ENCODE measurements around the gene PI4KA. TPM values are rescaled to one million over a fixed set of nuclear protein-coding genes. Genes with fewer than 3 reads are reported as not detected.
"Not testable (repeated sequence)": the region's sequence is repeated elsewhere in the genome, so short reads cannot be mapped to it uniquely, and the experiment has no call there.

The PI4KA gene
- polyA plus RNA-seq, 3 donors = 56.5 to 58.7 (median 57.4) TPM

DNA sequence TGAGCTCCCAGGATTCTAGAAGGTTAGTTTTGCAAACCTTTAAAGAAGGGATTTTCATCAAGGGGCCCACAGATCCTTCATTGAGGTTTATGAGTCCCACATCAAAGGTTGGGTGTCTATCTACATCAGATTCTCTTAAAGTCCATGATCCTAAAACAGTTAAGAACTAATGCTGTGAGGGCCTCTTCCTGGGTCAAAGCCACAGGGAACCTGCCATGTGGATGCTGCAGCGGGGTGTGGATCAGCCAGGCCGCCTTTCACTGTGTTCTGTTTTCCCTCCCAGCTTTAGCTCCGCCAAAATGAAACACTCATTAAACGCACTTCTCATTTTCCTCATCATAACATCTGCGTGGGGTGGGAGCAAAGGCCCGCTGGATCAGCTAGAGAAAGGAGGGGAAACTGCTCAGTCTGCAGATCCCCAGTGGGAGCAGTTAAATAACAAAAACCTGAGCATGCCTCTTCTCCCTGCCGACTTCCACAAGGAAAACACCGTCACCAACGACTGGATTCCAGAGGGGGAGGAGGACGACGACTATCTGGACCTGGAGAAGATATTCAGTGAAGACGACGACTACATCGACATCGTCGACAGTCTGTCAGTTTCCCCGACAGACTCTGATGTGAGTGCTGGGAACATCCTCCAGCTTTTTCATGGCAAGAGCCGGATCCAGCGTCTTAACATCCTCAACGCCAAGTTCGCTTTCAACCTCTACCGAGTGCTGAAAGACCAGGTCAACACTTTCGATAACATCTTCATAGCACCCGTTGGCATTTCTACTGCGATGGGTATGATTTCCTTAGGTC is 79.4 kb downstream of the PI4KA start:
- DNase-seq (ENCODE audit: low read depth in 3 of 3, low spot score in 2 of 3) = no peak

DNA sequence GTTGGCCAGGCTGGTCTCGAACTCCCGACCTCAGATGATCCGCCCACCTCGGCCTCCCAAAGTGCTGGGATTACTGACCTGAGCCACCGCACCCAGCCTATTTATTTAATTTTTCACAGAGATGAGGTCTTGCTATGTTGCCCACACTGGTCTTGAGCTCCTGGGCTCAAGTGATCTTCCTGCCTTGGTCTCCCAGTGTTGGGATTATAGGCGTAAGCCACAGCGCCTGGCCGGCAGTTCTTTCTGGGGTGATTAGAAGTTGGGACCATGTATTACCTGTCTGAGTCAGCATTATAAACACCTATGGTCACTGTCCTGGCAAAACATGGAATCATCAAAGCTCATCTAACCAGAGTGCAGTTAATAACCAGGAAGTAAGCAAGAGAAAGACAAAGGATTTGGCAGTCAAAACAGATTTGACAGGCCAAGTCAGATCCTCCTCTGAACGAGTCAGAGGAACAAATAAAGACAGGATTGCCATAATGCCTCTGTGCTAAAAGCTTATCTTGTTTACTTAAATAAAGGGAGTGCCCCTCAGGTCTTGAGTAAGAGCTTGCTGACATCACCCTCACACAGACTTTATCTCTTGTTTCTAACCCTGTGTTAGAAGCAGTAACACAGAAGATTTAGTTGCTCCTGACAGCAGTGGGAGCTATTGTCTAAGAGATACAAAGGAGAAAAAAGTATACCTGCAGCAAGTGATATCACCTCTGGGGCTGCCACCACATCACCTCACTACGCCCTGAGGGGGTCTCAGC is 81.0 kb downstream of the PI4KA start:
- DNase-seq (ENCODE audit: low read depth in 3 of 3, low spot score in 2 of 3) = no peak

DNA sequence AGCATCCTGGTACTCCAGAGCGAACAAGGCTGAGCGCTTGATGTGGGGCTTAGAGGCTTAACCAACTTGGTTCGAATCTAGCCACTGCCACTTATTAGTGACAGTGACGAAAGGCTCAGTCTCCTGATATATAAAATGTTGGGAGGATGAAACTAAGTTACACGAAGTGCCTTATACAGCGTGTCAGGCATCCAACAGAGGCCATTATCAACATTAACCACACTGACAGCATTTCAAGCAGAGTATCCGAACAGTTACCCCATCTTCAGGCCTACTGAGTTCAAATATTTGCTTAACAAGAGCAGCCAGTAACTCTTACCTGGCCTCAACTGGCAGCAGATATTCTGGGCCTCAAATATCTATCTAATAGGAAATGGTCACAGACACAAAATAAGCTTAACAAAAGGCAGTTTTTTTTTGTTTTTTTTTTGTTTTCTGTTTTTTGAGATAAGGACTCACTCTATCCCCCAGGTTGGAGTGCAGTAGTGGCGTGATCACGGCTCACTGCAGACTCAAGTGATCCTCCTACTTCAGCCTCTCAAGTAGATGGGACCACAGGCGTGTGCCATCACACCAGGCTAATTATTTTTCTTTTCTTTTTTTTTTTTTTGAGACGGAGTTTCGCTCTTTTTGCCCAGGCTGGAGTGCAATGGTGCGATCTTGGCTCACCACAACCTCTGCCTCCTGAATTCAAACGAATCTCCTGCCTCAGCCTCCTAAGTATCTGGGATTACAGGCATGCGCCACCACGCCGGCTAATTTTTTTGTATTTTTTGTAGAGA is 81.8 kb downstream of the PI4KA start:
- no peak for DNase-seq (ENCODE audit: low read depth in 3 of 3, low spot score in 2 of 3)

DNA sequence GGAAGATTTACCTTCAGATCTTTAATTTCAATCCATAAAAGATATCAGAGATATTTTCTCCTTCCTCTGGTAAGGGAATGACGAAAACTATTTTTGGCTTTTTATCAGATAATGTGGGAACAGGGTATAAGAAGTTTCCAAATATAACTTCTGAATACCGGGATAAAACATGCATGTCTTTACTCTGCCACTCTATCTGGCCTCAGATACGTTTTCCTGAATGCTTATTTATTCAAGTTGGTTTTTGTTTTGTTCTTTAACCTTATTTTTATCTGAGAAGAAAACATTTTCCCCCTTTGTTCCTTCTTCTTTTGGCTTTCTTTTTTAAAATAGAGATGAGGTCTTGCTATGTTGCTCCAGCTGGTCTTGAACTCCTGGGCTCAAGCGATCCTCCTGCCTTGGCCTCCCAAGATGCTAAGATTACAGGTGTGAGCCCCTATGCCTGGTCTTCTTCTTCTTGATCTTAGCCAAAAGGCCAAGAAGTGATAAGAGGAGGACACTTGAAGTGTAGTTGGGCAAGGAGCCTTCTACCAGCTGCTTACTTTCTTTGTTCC is 83.2 kb downstream of the PI4KA start:
- no peak for DNase-seq (ENCODE audit: low read depth in 3 of 3, low spot score in 2 of 3)

DNA sequence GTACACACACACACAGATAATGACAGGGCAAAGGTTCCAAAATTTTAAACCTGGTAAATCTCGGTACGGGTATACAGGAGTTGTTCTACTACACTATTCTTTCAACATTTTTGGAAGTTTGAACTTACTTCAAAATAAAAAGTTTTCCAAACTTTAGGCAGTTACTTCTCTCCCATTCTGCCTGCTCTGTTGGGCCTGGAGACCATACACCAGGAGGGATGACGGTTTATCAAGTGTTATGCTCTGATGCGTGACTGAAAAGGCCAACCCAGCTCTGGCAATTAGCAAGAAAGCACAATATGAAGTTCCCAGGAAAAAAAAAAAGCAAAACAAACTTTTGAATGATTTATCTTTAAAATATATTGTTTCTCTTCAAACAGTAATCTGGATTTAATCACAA is 83.7 kb downstream of the PI4KA start:
- no peak for DNase-seq (ENCODE audit: low read depth in 3 of 3, low spot score in 2 of 3)

GRCh38 chr22:20773793-20774212 is 84.8 kb downstream of the PI4KA start, which contains the start of gene SERPIND1:
Gene SERPIND1 (plus strand): TSS chr22:20774113. CDS start chr22:20779313, 5,200 bp downstream.
- DNase-seq (ENCODE audit: low read depth in 3 of 3, low spot score in 2 of 3) = no peak

DNA sequence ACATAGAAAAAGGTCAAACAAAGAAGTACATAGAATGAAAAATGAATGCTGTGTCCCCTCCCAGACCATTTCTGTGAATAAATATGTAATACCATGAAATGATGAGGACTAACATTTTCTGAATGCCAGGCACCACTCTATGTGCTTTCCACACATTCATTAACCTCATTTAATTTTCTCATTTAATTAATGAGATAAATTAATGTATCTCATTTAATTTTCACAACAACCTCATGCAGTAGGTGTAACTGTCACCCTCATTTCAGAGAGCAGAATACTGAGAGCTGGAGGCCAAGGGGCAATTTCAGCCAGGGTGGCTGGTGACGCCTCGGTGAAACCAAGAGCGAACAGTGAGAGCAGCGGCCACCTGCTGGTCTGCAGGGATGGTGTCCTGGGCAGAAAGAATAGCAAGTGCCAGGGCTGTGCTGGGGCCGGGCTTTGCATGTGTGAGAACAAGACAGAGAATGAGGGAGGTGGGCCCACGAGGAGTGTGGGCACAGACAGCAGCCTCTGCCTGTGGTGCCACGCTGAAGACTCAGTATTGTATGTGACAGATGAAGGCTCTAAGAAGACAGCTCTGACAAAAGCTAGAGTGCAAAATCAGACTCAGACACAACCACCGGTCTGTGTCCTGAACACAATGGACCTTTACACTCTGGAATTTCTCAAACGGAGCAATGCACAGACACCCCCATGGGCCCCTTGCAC is 86.5 kb downstream of the PI4KA start:
- no peak for DNase-seq (ENCODE audit: low read depth in 3 of 3, low spot score in 2 of 3)

- DNase-seq (ENCODE audit: low read depth in 3 of 3, low spot score in 2 of 3) = not testable (repeated sequence)
Measured at GRCh38 chr22:20769496-20769826, 89.2 kb downstream of the PI4KA start.

GRCh38 chr22:20766530-20766929 is 92.1 kb downstream of the PI4KA start:
- no peak for DNase-seq (ENCODE audit: low read depth in 3 of 3, low spot score in 2 of 3)

DNA sequence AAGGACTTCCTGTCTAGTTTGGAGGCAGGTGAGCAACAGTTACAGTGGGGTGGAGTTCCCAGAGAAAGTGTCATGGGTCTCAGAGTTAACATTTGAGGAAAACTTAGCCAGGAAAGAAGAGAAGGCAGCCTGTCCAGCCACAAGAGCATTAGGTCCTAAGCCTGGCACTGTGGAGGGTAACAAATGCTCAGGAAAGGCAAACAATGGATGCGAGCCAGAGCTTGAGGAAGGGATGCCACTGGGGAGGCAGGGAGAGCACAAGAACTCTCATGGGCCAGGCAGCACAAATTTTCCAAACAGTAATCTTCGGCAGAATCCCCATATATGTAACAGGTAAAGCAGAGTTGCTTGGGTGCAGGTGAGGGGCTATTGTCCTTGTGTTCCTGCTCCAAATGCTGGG is 92.7 kb downstream of the PI4KA start:
- DNase-seq (ENCODE audit: low read depth in 3 of 3, low spot score in 2 of 3) = no peak

GRCh38 chr22:20764729-20765128 is 93.9 kb downstream of the PI4KA start:
- DNase-seq (ENCODE audit: low read depth in 3 of 3, low spot score in 2 of 3) = no peak

- DNase-seq (ENCODE audit: low read depth in 3 of 3, low spot score in 2 of 3) = no peak
Measured at GRCh38 chr22:20764471-20764720, 94.2 kb downstream of the PI4KA start.

DNA sequence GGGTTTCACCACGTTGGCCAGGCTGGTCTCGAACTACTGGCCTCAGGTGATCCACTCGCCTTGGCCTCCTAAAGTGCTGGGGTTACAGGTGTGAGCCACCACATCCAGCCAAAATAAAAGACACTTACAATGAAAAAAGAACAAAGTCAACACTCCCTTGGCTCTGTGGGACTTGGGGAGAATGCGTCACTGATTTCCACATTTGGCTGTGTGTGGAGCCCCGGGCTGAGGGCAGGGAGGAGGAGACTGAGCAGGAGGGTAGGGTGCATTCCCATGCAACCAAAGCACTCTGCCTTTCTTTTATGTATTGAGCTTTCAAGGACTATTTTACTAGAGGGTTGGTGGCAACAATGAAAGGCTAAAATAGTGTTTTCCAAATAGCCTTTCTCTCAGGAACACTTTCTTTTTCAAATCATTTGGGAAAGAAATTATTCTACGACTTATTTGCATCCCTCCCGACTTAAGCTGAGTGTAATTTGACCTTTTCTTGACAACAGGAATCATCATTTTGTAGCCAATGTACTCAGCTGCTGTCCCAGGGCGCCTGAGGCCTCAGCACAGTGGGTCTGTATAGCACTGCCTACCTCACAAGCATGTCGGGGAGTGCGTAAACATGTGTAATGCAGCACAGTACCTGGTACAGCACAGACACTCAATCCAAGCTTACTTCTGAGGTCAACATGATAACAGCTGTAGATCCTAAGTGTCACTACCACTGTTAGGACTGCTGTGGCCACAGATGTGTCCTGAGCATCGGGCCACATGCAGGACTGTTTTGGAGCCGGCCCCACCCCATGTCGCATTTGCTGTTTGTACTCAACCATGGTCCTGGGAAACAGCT is 94.8 kb downstream of the PI4KA start:
- no peak for DNase-seq (ENCODE audit: low read depth in 3 of 3, low spot score in 2 of 3)

DNA sequence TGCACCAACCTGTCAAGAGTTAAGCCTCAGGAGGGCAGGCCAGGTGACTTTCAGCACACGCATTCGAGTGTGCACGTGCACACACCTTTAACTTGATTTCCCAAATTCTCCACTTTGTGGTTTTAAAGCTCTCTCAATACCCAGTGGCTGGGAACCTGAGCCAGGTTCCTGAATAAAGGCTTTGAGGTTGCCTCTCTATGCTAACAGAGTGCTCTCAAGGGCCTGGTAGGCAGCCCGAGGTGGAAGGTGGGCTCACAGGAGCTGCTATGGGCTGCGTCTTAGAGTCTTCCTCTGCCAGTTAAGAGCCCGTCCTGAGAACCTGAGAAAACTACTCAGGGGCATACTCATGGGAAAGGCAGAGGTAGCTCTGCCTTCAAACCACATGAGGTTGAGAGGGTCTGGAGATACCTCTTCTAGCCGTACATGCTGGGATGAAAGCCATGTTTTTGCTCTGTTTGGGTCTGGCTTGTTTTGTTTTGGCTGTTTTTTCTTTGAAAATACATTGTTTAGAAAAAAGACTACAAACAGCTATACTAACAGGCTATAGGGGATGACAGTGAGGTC is 96.3 kb downstream of the PI4KA start:
- no peak for DNase-seq (ENCODE audit: low read depth in 3 of 3, low spot score in 2 of 3)

GRCh38 chr22:20761536-20761935 is 97.1 kb downstream of the PI4KA start:
- no peak for DNase-seq (ENCODE audit: low read depth in 3 of 3, low spot score in 2 of 3)

DNA sequence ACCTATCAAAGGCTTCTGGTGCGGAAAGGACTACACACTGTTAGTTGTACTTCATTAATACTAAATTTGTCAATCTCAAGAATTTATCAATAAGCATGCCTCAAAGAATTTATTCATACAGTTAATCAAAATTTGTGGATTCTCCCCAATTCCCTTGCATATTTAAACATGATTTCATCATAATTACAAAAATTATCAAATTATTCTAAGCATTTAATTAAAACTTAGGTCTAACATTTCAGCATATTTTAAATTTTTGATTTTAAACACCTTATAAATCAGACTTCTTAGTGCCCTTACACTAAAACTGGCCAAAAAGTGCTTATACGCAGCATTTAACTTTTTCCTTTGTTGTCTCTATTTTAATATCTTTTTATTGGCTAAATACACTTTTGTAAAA is 98.5 kb downstream of the PI4KA start:
- no peak for DNase-seq (ENCODE audit: low read depth in 3 of 3, low spot score in 2 of 3)

GRCh38 chr22:20758688-20759087 is 99.9 kb downstream of the PI4KA start:
- DNase-seq (ENCODE audit: low read depth in 3 of 3, low spot score in 2 of 3) = no peak

DNA sequence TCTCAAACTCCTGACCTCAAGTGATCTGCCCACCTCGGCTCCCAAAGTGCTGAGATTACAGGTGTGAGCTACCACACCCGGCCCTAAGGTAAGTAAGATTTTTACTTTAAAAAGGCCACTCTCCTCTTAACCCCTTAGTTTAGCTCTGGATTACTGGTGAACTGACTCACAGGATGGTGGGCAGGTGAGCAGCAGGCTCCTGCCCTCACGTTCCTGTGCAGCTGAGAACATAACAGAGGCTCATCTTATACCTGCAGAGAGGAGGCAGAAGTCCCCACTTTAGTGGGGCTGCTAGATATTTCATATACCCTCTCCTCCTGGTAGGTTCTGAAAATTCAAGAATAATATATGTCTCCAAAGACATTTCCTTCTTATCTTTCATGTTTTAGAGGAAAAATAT is 101.8 kb downstream of the PI4KA start:
- DNase-seq (ENCODE audit: low read depth in 3 of 3, low spot score in 2 of 3) = no peak

GRCh38 chr22:20752873-20753272 is 105.7 kb downstream of the PI4KA start:
- no peak for DNase-seq (ENCODE audit: low read depth in 3 of 3, low spot score in 2 of 3)

Data from right renal cortex interstitium (tissue), 3 donors.